Endothelial cell of umbilical vein (primary cell): ENCODE results near the gene MT1F. TPM values are rescaled to one million over a fixed set of nuclear protein-coding genes. Genes with fewer than 3 reads are reported as not detected.
A peak's percentile ranks its signal among the peaks of the same experiment; 100 is the strongest.

Source experiments
- BruUV-seq: library from RNA; stranded (reverse); fragments of 400-500 nt; replicated peaks from 2 replicates; lab custom pipeline; 2021; lab: Mats Ljungman, UMichigan
- CTCF ChIA-PET: fragments of 300-600, 350-600 bp; sonication (Branson Sonifier 250); formaldehyde crosslinking; loops from one replicate; lab custom pipeline; 2021; ENCODE audit warnings: antibody characterized with exemption, inconsistent platforms; lab: Charles Lee
- POLR2A ChIA-PET: fragments of 300-600, 350-600 bp; sonication (Branson Sonifier 250); formaldehyde crosslinking; loops from one replicate; lab custom pipeline; 2021; ENCODE audit warnings: antibody characterized with exemption, inconsistent platforms; lab: Charles Lee
- DNase-seq: peaks from one replicate; pipeline ENCODE4 v3.0.0-alpha.2; 2011; ENCODE audit warnings: low read depth, low spot score
- FAIRE-seq: peaks from 2 replicates; lab custom pipeline; 2011; peaks lifted over from hg19 to GRCh38; lab: Jason Lieb, UNC
- H2AFZ ChIP-seq: 2 replicates; pipeline ENCODE4 v1.6.0; 2012; ENCODE audit warnings: low read depth, low read length, control low read depth, inconsistent platforms
- H3K27ac ChIP-seq: 2 replicates; pipeline ENCODE4 v1.5.1; 2011; ENCODE audit warnings: low read depth, mild to moderate bottlenecking, control low read depth, low read length, moderate library complexity; ENCODE audit not compliant: insufficient read depth
- H3K27me3 ChIP-seq, 2 experiments: 2 replicates each; pipeline versions ENCODE4 v1.6.0 to v1.6.1; 2011; ENCODE audit warnings: low read length in 2 of 2, mixed read lengths in 1 of 2; ENCODE audit not compliant: control insufficient read depth in 2 of 2, insufficient read depth in 2 of 2
- H3K36me3 ChIP-seq, 2 experiments: 2 replicates in 1 of 2; 3 replicates in 1 of 2; pipeline ENCODE4 v1.5.1; 2011; ENCODE audit warnings: low read length in 2 of 2, mild to moderate bottlenecking in 1 of 2, moderate library complexity in 1 of 2; ENCODE audit not compliant: control insufficient read depth in 2 of 2, insufficient read depth in 2 of 2; ENCODE audit errors: extremely low read depth in 1 of 2
- H3K4me1 ChIP-seq: 3 replicates; pipeline ENCODE4 v1.5.1; 2011; ENCODE audit warnings: mild to moderate bottlenecking, low read length; ENCODE audit not compliant: control insufficient read depth, insufficient read depth; ENCODE audit errors: extremely low read depth
- H3K4me2 ChIP-seq: 2 replicates; pipeline ENCODE4 v1.6.1; 2011; ENCODE audit warnings: low read length, control low read depth, mixed read lengths; ENCODE audit not compliant: insufficient read depth
- H3K4me3 ChIP-seq, 3 experiments: fragments of 200-600 bp in 1 of 3; sonication (generic), shearing (Covaris generic) in 1 of 3; replicated peaks in 1 of 3; 2 replicates each; pipeline ENCODE4 v1.5.1; 2011 to 2016; ENCODE audit warnings: control low read depth in 3 of 3, low read length in 3 of 3, mild to moderate bottlenecking in 2 of 3, inconsistent platforms in 1 of 3, low read depth in 1 of 3, moderate library complexity in 1 of 3; ENCODE audit not compliant: insufficient read depth in 1 of 3
- H3K79me2 ChIP-seq: 2 replicates; pipeline ENCODE4 v1.6.0; 2012; ENCODE audit warnings: low read length, inconsistent platforms; ENCODE audit not compliant: control insufficient read depth, insufficient read depth
- H3K9ac ChIP-seq: replicated peaks from 2 replicates; pipeline ENCODE3; 2011; ENCODE audit warnings: low read length, control low read depth; ENCODE audit not compliant: insufficient read depth; ENCODE audit errors: extremely low read depth
- H3K9me1 ChIP-seq: replicated peaks from 3 replicates; pipeline ENCODE4 v1.6.0; 2011; ENCODE audit warnings: mild to moderate bottlenecking, low read length; ENCODE audit not compliant: control insufficient read depth, insufficient read depth; ENCODE audit errors: extremely low read depth
- H3K9me3 ChIP-seq: replicated peaks from 2 replicates; pipeline ENCODE4 v1.5.1; 2012; ENCODE audit warnings: low read length, inconsistent platforms; ENCODE audit not compliant: control insufficient read depth, insufficient read depth
- H4K20me1 ChIP-seq: replicated peaks from 2 replicates; pipeline ENCODE3; 2011; ENCODE audit warnings: mild to moderate bottlenecking, low read length; ENCODE audit not compliant: control insufficient read depth, insufficient read depth; ENCODE audit errors: extremely low read depth
- CTCF ChIP-seq, 2 donors: IDR thresholded peaks; 1 replicate in 1 of 2; 2 replicates in 1 of 2; pipeline ENCODE4 v1.5.1; 2011; ENCODE audit warnings: low read length in 2 of 2, mild to moderate bottlenecking in 2 of 2, moderate library complexity in 2 of 2, control low read depth in 1 of 2, inconsistent platforms in 1 of 2, low read depth in 1 of 2; ENCODE audit not compliant: insufficient read depth in 1 of 2; ENCODE audit errors: extremely low read depth in 1 of 2
- EZH2 ChIP-seq: IDR thresholded peaks from 2 replicates; pipeline ENCODE4 v1.6.1; 2012; ENCODE audit warnings: borderline replicate concordance, low read depth, mild to moderate bottlenecking, moderate library complexity, low read length, inconsistent platforms; ENCODE audit not compliant: severe bottlenecking
- FOS ChIP-seq: IDR thresholded peaks from 2 replicates; pipeline ENCODE4 v1.6.1; 2011; ENCODE audit warnings: mild to moderate bottlenecking, low read length, moderate library complexity, borderline replicate concordance; ENCODE audit not compliant: insufficient read depth
- GATA2 ChIP-seq: IDR thresholded peaks from 2 replicates; pipeline ENCODE4 v1.7.0; 2011; ENCODE audit warnings: low read depth, mild to moderate bottlenecking, moderate library complexity, mixed read lengths, low read length; ENCODE audit not compliant: insufficient read length, insufficient read depth
- JUN ChIP-seq: IDR thresholded peaks from 2 replicates; pipeline ENCODE4 v1.6.1; 2011; ENCODE audit warnings: borderline replicate concordance, low read depth; ENCODE audit not compliant: insufficient read length, insufficient read depth
- MAX ChIP-seq: IDR thresholded peaks from 2 replicates; pipeline ENCODE4 v1.6.1; 2011; ENCODE audit not compliant: insufficient read depth, insufficient read length
- MYC ChIP-seq: IDR thresholded peaks from one replicate; pipeline ENCODE4 v1.6.1; 2011; ENCODE audit warnings: mild to moderate bottlenecking, low read depth, low read length
- POLR2A ChIP-seq: IDR thresholded peaks from 2 replicates; pipeline ENCODE4 v1.6.1; 2012; ENCODE audit warnings: low read depth, mild to moderate bottlenecking, control low read depth, low read length
- POLR2AphosphoS5 ChIP-seq: IDR thresholded peaks from 2 replicates; pipeline ENCODE4 v1.6.1; 2012; ENCODE audit warnings: low read depth, mild to moderate bottlenecking, control low read depth, low read length, moderate library complexity; ENCODE audit not compliant: insufficient read depth
- dilution Hi-C: fragments of 300-500 bp; cut with MboI; formaldehyde crosslinking; loops from one replicate; pipeline ENCODE4 v1.15.0; 2019; ENCODE audit warnings: low sequenced_read_pairs; ENCODE audit not compliant: extremely low pct_ligation_motif_present
- intact Hi-C: fragments of 100-400 bp; cut with micrococcal nuclease; formaldehyde crosslinking; loops from one replicate; pipeline ENCODE4 v1.10.0; 2022
- polyA plus RNA-seq, 4 experiments: library from polyadenylated mRNA; depleted of rRNA in 3 of 4; stranded (reverse) in 3 of 4; unstranded in 1 of 4; fragments of >200 nt; gene quantifications; 2 replicates each; pipeline versions ENCODE4 v1.2.1 to v1.2.3, GENCODE V29; 2011 to 2012; ENCODE audit warnings: missing spikeins in 1 of 4
- total RNA-seq: library from RNA; stranded (reverse); gene quantifications from 2 replicates; pipeline ENCODE4 v1.2.3, GENCODE V29; 2021

The MT1F gene
- total and polyA plus RNA-seq, 2 donors (not counting 3 experiments of a cell fraction or from before 2014, with no cell fraction given) = 2.2 to 2.6 TPM

GRCh38 chr16:56681939-56682702 is 24.4 kb downstream of the MT1F start, which contains the start of gene MT1X:
Gene MT1X (plus strand): TSS chr16:56682470. CDS start chr16:56682541, 71 bp downstream.
- peak within 1 kb of the TSS; percentile 84 for H3K9ac ChIP-seq
- no peak for TF ChIP-seq GATA2
- TF ChIP-seq MYC = no peak
- peak; percentile 95 for TF ChIP-seq POLR2A
- TF ChIP-seq EZH2 = no peak
- TF ChIP-seq CTCF (IDR thresholded peaks at IDR 0.05; ENCODE audit: extremely low read depth in 1 of 2, insufficient read depth in 1 of 2, low read depth in 1 of 2, low read length in 2 of 2) = no peak
- no peak for TF ChIP-seq FOS
- no peak for TF ChIP-seq JUN
- peak; percentile 88 for TF ChIP-seq POLR2AphosphoS5
- peak; percentile 20 for TF ChIP-seq MAX
- H3K27me3 ChIP-seq = peaks cover 0 to 3% of the 10 kb centered on the region in 2 experiments
- H2AFZ ChIP-seq = peak within 1 kb of the TSS; percentile 96
- H3K36me3 ChIP-seq = no peaks in the 10 kb centered on the region
- H3K9me1 ChIP-seq = no peaks in the 10 kb centered on the region
- peak; percentile 75 for DNase-seq
- ChIA-PET POLR2A (interaction anchor here (1.1 kb wide), 1 partner anchor 57 kb away, joined by 3 read pairs; the partner anchor contains the start of gene MT1E), CTCF (interaction anchor here (1.0 to 2.1 kb wide), 4 partner anchors 20 to 78 kb away, joined by 3 to 12 read pairs (median 6); no protein-coding TSS in a partner anchor)
- H3K9me3 ChIP-seq = no peaks in the 10 kb centered on the region
- H3K4me3 ChIP-seq = peak within 1 kb of the TSS; percentile 25 to 63 (median 37)
- BruUV-seq = no TSS peak
- H3K79me2 ChIP-seq = no peaks in the 10 kb centered on the region
- H3K4me1 ChIP-seq = peaks cover 10% of the 10 kb centered on the region
- peak; percentile 98 for FAIRE-seq
- H4K20me1 ChIP-seq = no peaks in the 10 kb centered on the region
- peak within 1 kb of the TSS; percentile 72 for H3K4me2 ChIP-seq
- H3K27ac ChIP-seq = peak within 1 kb of the TSS; percentile 19
- dilution Hi-C loops (no loop called here), intact Hi-C loops (loop anchor here (1.0 to 2.0 kb wide), 3 partner anchors 43 to 75 kb away; partner anchors contain the start of gene MT1A)
